HCT116 (cell line): Measurements from ENCODE around the gene MRPS2.
"Not testable (repeated sequence)": the region's sequence is repeated elsewhere in the genome, so short reads cannot be mapped to it uniquely, and the experiment has no call there.

Experiments
- ATF3 ChIP-seq: IDR thresholded peaks from 2 replicates; pipeline ENCODE4 v1.6.1; 2012
- CEBPB ChIP-seq: IDR thresholded peaks from 2 replicates; pipeline ENCODE4 v1.6.1; 2012; ENCODE audit warnings: low read depth
- CTCF ChIP-seq, 3 experiments: fragments of 200-600 bp in 1 of 3; sonication (generic) in 1 of 3; IDR thresholded peaks in 2 of 3; conservative IDR thresholded peaks in 1 of 3; 2 replicates each; pipeline ENCODE4 v1.5.1; 2012 to 2017; ENCODE audit warnings: low read depth in 2 of 3, low read length in 2 of 3, antibody characterized with exemption in 1 of 3, borderline replicate concordance in 1 of 3, control low read depth in 1 of 3, mild to moderate bottlenecking in 1 of 3, mixed read lengths in 1 of 3, mixed run types in 1 of 3, moderate library complexity in 1 of 3; ENCODE audit not compliant: insufficient read depth in 1 of 3
- EZH2 ChIP-seq: fragments of 200-600 bp; sonication (generic); IDR thresholded peaks from 2 replicates; pipeline ENCODE4 v1.6.1; 2017; ENCODE audit warnings: antibody characterized with exemption, mixed run types
- JUND ChIP-seq: IDR thresholded peaks from 2 replicates; pipeline ENCODE4 v1.6.1; 2012
- MAX ChIP-seq: IDR thresholded peaks from 2 replicates; pipeline ENCODE4 v1.6.1; 2012
- POLR2A ChIP-seq: IDR thresholded peaks from 2 replicates; pipeline ENCODE4 v1.7.0; 2011; ENCODE audit warnings: borderline replicate concordance; ENCODE audit not compliant: insufficient read depth, insufficient read length; ENCODE audit errors: extremely low read depth
- POLR2AphosphoS5 ChIP-seq: IDR thresholded peaks from 2 replicates; pipeline ENCODE4 v1.6.1; 2011; ENCODE audit warnings: mild to moderate bottlenecking, low read depth, low read length, moderate library complexity
- REST ChIP-seq: IDR thresholded peaks from 2 replicates; pipeline ENCODE4 v1.6.1; 2012; ENCODE audit warnings: low read depth
- TCF7L2 ChIP-seq: IDR thresholded peaks from 2 replicates; pipeline ENCODE4 v1.7.0; 2011; ENCODE audit warnings: borderline replicate concordance, inconsistent platforms; ENCODE audit not compliant: insufficient read depth, insufficient read length; ENCODE audit errors: extremely low read depth
- ZBTB33 ChIP-seq: IDR thresholded peaks from 2 replicates; pipeline ENCODE4 v1.6.1; 2011; ENCODE audit warnings: mild to moderate bottlenecking, low read length, moderate library complexity; ENCODE audit not compliant: insufficient replicate concordance; ENCODE audit errors: extremely low read depth

GRCh38 chr9:135543262-135543894 is 42.9 kb downstream of the MRPS2 start:
- TF ChIP-seq CTCF (IDR thresholded peaks at IDR 0.05 in 2 of 3, conservative IDR thresholded peaks at IDR 0.05 in 1 of 3; ENCODE audit: borderline replicate concordance in 1 of 3, insufficient read depth in 1 of 3, low read depth in 2 of 3, low read length in 2 of 3); JUND; ZBTB33; POLR2A; TCF7L2; CEBPB; EZH2; POLR2AphosphoS5; ATF3; MAX; REST: not testable (repeated sequence)
